WTC11 (cell line): ENCODE results near the gene MLXIPL.

Source experiments
- CTCF ChIP-seq: fragments of 200-600 bp; IDR thresholded peaks from 2 replicates; pipeline ENCODE4 v1.8.0; 2022; ENCODE audit warnings: antibody characterized with exemption
- JUN ChIP-seq: sonication (generic); formaldehyde crosslinking; IDR thresholded peaks from 2 replicates; pipeline ENCODE4 v1.8.0; 2023; ENCODE audit warnings: mild to moderate bottlenecking, missing genetic modification reagents
- NFE2L1 ChIP-seq: sonication (generic); formaldehyde crosslinking; IDR thresholded peaks from 2 replicates; pipeline ENCODE4 v1.8.1; 2023; ENCODE audit warnings: missing genetic modification reagents
- SMAD4 ChIP-seq: sonication (generic); formaldehyde crosslinking; IDR thresholded peaks from 2 replicates; pipeline ENCODE4 v1.8.0; 2022; ENCODE audit warnings: mild to moderate bottlenecking, missing genetic modification reagents
- SP1 ChIP-seq: sonication (generic); formaldehyde crosslinking; conservative IDR thresholded peaks from 2 replicates; pipeline ENCODE4 v1.8.1; 2022; ENCODE audit warnings: missing genetic modification reagents
- ZNF121 ChIP-seq: sonication (generic); formaldehyde crosslinking; IDR thresholded peaks from 2 replicates; pipeline ENCODE4 v1.8.0; 2023; ENCODE audit warnings: missing genetic modification reagents
- ZNF138 ChIP-seq: sonication (generic); formaldehyde crosslinking; conservative IDR thresholded peaks from 2 replicates; pipeline ENCODE4 v1.8.1; 2022; ENCODE audit warnings: mild to moderate bottlenecking, moderate library complexity, missing genetic modification reagents
- ZNF263 ChIP-seq: sonication (generic); formaldehyde crosslinking; IDR thresholded peaks from 2 replicates; pipeline ENCODE4 v1.8.1; 2022; ENCODE audit warnings: low read depth, mild to moderate bottlenecking, moderate library complexity, missing genetic modification reagents
- TF ChIP-seq, protein P1 (sequence below): sonication (generic); formaldehyde crosslinking; IDR thresholded peaks from 2 replicates; pipeline ENCODE4 v1.8.1; 2023; ENCODE audit warnings: mild to moderate bottlenecking, missing genetic modification reagents
- TF ChIP-seq, protein P2 (sequence below): sonication (generic); formaldehyde crosslinking; IDR thresholded peaks from 2 replicates; pipeline ENCODE4 v1.8.1; 2022; ENCODE audit warnings: mild to moderate bottlenecking, moderate library complexity, missing genetic modification reagents

- TF ChIP-seq, protein P1, sequence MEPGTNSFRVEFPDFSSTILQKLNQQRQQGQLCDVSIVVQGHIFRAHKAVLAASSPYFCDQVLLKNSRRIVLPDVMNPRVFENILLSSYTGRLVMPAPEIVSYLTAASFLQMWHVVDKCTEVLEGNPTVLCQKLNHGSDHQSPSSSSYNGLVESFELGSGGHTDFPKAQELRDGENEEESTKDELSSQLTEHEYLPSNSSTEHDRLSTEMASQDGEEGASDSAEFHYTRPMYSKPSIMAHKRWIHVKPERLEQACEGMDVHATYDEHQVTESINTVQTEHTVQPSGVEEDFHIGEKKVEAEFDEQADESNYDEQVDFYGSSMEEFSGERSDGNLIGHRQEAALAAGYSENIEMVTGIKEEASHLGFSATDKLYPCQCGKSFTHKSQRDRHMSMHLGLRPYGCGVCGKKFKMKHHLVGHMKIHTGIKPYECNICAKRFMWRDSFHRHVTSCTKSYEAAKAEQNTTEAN (CRISPR knock-in tag), result no peak
- TF ChIP-seq CTCF, result no peak
- TF ChIP-seq SP1 (CRISPR knock-in tag), result no peak
- no peak for TF ChIP-seq ZNF263 (CRISPR knock-in tag)
- no peak for TF ChIP-seq SMAD4 (CRISPR knock-in tag)
- no peak for TF ChIP-seq ZNF121 (CRISPR knock-in tag)
- no peak for TF ChIP-seq NFE2L1 (CRISPR knock-in tag)
- no peak for TF ChIP-seq ZNF138
- TF ChIP-seq, protein P2, sequence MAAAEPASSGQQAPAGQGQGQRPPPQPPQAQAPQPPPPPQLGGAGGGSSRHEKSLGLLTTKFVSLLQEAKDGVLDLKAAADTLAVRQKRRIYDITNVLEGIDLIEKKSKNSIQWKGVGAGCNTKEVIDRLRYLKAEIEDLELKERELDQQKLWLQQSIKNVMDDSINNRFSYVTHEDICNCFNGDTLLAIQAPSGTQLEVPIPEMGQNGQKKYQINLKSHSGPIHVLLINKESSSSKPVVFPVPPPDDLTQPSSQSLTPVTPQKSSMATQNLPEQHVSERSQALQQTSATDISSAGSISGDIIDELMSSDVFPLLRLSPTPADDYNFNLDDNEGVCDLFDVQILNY (CRISPR knock-in tag), result no peak
- TF ChIP-seq JUN (CRISPR knock-in tag), result no peak
Observed at GRCh38 chr7:73652541-73652949, 28.2 kb upstream of the MLXIPL start.
